ENCODE results near the gene ZYG11A. TPM values are rescaled to one million over a fixed set of nuclear protein-coding genes. Genes with fewer than 3 reads are reported as not detected.
A peak's percentile ranks its signal among the peaks of the same experiment; 100 is the strongest.
"Not testable (repeated sequence)": the region's sequence is repeated elsewhere in the genome, so short reads cannot be mapped to it uniquely, and the experiment has no call there.

The ZYG11A gene
- total RNA-seq (2014; rRNA removed; shearing (Covaris generic)): 3.1 and 4.5 TPM in 2 replicates

DNA sequence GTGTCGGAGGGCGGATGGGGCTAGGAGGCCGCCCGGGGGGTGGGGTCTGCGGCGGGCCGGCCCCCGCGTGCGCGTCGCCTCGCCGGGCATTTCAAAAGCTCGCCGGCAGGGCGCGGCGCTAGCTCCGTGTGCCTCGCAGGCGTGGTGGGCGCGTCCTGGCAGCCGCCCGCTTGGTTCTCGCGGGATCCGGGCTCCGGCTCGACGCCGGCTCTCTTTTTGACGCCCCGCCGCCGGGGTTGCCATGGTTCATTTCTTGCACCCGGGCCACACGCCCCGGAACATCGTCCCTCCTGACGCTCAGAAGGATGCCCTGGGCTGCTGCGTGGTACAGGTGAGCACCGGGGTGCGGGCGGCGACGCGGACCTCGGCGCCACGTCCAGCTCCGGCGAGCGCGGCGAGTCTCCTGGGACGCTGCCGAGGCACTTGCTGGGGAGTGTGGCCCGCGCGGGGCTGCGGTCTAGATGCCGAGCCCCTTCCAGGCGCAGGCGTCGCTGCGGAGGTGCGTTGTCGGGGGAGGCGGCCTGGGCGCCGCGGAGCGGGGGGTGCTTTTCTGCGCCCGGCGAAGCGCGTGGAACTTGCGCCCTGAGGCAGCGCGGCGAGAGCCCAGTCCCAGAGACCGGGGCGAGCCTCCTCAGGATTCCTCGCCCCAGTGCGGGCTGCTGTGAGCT is at the start of gene ZYG11A:
Gene ZYG11A, plus strand, starts transcription at position 118 of the 668 bp plus-strand sequence. Its CDS starts 124 bp downstream, at position 242.
- DNase-seq (ENCODE audit: low spot score): peak; percentile 90

- not testable (repeated sequence) for DNase-seq (ENCODE audit: low spot score)
Measured at GRCh38 chr1:52793717-52794116, 48.8 kb upstream of the ZYG11A start.

- no peak for DNase-seq (ENCODE audit: low spot score)
Measured at GRCh38 chr1:52795464-52795863, 47.1 kb upstream of the ZYG11A start.

GRCh38 chr1:52798331-52798730 is 44.2 kb upstream of the ZYG11A start:
- no peak for DNase-seq (ENCODE audit: low spot score)

DNA sequence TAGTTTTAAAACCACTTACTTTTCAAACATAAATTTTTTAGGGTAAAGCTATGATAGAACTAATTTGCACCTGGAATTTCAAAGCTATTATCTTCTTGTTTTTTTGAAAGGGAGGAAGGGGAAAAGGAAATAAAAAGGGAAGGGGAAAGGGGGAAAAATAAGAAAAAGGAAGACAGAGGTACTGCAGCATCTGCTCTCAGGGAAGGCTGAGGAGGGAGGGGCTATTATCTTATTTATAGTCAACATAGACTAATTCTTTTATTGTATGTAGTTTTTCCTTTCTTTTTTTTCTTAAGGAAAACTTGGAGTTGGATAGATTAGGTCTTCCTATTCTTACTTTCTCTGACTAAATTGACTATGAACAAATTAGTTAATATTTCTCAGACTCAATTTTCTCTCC is 41.5 kb upstream of the ZYG11A start:
- DNase-seq (ENCODE audit: low spot score): no peak

DNA sequence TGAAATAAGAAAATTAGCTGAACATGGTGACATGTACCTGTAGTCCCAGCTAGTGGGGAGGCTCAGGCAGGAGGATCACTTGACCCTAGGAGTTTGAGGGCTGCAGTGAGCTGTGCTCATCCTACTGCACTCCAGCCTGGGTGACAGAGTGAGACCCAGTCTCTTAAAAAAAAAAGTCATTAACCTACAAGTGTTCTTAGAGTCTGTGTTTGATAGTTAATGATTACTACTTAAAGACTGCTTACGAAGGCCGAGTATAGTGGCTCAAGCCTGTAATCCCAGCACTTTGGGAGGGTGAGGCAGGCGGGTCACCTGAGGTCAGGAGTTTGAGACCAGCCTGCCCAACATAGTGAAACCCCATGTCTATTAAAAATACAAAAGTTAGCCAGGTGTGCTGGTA is 38.5 kb upstream of the ZYG11A start:
- not testable (repeated sequence) for DNase-seq (ENCODE audit: low spot score)

GRCh38 chr1:52814465-52814864 is 28.1 kb upstream of the ZYG11A start:
- DNase-seq (ENCODE audit: low spot score): no peak

GRCh38 chr1:52820830-52821229 is 21.7 kb upstream of the ZYG11A start:
- DNase-seq (ENCODE audit: low spot score): not testable (repeated sequence)

DNA sequence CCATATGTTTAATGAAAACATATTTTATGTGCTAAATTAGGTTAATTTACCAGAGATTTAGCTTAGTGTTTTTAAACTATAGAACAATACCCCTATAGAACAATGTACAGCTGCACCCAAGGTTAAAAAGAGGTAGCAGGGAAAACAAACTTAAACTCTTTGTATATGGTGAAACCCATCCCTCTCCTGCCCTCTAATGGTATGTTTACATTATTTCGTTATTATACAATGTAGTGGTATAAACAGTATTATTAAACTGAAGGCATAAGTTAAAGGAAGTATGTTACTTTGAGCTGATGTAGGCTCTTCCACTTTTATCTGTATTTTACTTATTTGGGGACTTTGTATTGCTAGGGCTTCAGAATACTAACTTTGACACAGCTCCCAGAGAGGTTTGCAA is 16.7 kb upstream of the ZYG11A start:
- peak; percentile 15 for DNase-seq (ENCODE audit: low spot score)

DNA sequence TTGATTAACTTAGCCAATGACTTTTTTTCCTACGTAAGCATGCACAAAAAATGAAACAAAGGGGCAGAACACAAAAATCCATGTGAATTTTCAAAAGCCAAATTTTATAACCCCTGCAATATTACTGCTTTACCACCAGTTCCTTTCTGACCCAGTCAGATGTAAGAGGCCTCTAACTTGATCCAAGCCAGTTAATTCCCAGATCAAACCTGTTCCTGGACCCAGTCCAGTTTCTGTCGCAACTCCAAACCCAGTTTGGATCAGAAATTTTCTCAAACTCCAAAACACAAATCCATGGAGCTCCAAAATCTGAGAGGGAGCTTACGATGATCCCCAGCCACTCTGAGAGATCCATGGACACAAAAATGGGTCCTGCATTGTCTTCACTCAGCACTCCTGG is 7.8 kb upstream of the ZYG11A start:
- DNase-seq (ENCODE audit: low spot score): no peak

- no peak for DNase-seq (ENCODE audit: low spot score)
Measured at GRCh38 chr1:52836035-52836434, 6.5 kb upstream of the ZYG11A start.

- not testable (repeated sequence) for DNase-seq (ENCODE audit: low spot score)
Measured at GRCh38 chr1:52839175-52839574, 3.4 kb upstream of the ZYG11A start.

DNA sequence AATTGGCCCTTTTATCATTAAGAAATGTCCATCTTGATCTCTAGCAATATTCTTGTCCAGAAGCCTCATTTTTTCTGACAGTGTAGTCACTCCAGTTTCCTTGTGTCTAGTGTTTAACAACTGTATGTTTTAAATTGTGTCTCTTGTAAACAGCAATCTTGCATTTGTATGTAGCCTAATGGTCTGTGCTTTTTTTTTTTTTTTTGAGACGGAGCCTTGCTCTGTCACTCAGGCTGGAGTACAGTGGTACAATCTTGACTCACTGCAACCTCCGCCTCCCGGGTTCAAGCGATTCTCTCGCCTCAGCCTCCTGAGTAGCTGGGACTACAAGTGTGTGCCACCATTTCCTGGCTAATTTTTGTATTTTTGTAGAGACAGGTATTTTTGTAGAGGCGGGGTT is 2.6 kb downstream of the ZYG11A start:
- not testable (repeated sequence) for DNase-seq (ENCODE audit: low spot score)

DNA sequence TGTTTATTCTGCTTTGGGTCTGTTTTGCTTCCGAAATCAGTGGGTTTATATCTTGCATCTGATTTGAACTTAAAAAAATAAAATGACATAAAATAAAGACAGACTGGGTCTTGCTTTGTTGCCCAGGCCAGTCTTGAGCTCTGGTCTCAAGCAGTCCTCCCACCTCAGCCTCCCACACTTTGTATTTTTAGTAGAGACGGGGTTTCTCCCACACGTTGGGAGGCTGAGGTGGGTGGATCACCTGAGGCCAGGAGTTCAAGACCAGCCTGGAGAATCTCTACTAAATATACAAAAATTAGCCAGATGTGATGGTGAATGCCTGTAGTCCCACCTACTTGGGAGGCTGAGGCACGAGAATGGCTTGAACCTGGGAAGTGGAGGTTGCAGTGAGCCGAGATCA is 5.9 kb downstream of the ZYG11A start:
- DNase-seq (ENCODE audit: low spot score): no peak

DNA sequence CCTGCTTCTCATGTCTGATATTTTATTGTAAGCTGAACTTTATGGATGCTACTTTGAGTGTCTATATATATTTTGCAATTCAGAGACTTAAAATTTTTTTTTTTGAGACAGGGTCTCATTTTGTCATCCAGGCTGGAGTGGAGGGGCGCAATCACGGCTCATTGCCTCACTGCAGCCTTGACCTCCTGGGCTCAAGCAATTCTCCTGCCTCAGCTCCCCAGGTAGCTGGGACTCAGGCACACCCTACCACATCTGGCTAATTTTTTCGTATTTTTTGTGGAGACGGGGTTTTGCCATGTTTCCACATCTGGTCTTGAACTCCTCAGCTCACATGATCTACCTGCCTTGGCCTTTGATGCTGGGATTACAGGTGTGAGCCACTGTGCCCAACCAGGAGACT is 8.4 kb downstream of the ZYG11A start:
- DNase-seq (ENCODE audit: low spot score): no peak

DNA sequence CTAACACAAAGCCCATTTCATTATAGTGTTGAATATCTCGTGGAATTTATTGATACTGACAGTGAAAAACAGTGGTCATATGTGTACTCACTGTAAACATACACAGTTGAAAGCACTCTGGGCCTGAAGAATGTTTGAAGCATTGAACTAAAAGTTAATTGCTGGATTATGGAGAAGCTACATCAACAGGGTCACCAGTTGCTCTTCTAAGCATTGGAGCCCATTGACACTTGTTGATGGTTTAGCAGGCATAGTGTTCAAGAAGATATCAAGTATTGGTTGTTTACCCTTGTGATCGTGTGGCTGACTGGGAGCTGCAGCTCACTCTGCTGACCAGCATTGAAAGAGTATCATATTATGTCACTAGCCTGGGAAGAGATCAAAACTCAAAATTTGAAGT is 10.3 kb downstream of the ZYG11A start:
- DNase-seq (ENCODE audit: low spot score): no peak

DNA sequence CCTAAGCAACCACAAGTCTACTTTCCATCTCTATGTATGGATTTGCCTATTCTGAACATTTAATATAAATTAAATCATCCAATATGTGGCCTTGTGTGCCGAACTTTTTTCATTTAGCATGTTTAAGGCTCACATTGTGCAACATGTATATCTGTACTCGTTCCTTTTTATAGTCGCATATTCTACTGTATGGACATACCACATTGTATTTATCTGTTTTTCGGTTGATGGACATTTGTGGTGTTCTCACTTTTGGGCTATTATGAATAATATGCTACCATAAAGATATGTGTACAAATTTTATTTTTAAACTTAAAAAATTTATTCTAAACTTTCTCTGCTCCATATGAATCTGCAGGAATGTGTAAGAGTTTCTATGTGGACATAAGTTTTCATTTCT is 13.0 kb downstream of the ZYG11A start:
- no peak for DNase-seq (ENCODE audit: low spot score)

DNA sequence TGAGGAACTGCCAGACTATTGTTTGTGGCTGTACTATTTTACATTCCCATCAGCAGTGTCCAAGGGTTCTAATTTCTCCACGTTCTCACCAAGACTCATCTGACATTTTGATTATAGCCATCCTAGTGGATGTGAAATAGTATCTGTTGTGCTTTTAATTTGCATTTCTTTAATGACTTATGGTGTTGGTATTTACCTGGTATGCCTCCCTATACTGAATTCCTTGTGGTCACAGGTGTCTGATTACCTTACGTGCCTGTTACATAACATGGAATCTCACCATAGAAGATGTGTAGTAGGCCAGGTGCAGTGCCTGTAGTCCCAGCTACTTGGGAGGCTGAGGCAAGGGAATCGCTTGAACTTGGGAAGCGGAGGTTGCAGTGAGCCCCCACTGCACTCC is 13.5 kb downstream of the ZYG11A start:
- DNase-seq (ENCODE audit: low spot score): no peak

DNA sequence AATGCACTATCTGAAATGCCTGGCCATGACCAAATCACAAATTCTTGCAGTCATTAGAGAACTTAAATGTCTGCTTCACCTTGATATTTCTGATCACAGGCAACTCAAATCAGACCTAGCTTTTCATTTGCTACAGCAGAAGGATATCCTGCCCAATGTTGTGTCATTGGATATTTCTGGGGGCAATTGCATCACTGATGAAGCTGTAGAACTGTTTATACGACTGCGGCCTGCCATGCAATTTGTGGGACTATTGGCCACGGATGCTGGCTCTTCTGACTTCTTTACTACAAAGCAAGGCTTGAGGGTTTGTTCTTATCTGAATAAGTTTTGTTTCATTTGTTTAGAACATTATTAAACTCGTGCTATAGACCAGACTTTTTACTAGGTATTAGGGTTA is 14.9 kb downstream of the ZYG11A start:
- DNase-seq (ENCODE audit: low spot score): peak; percentile 84

GRCh38 chr1:52862666-52863458 is 20.3 kb downstream of the ZYG11A start:
- no peak for DNase-seq (ENCODE audit: low spot score)

- DNase-seq (ENCODE audit: low spot score): no peak
Measured at GRCh38 chr1:52867087-52867863, 24.7 kb downstream of the ZYG11A start.

- DNase-seq (ENCODE audit: low spot score): not testable (repeated sequence)
Measured at GRCh38 chr1:52869727-52870126, 27.2 kb downstream of the ZYG11A start.
